ENCODE data around the gene PTPN7.

- TF ChIP-seq CTCF (IDR thresholded peaks at IDR 0.05): peak; percentile 44 to 94
- no peak for TF ChIP-seq POLR2A (IDR thresholded peaks at IDR 0.05)
- no peak for TF ChIP-seq POLR2AphosphoS5 (IDR thresholded peaks at IDR 0.05)
- TF ChIP-seq EP300 (IDR thresholded peaks at IDR 0.05): no peak
Measured at GRCh38 chr1:202189001-202189790, 28.8 kb upstream of the PTPN7 start.
